GM18867 (cell line): ENCODE data around the gene TBC1D16.

Experiments
- ATAC-seq: cut with Tn5 transposase; IDR thresholded peaks from one replicate; pipeline ENCODE4 v1.9.1; 2021; ENCODE audit warnings: mild to moderate bottlenecking, moderate library complexity; ENCODE audit not compliant: unreplicated experiment

Gene TBC1D16, protein sequence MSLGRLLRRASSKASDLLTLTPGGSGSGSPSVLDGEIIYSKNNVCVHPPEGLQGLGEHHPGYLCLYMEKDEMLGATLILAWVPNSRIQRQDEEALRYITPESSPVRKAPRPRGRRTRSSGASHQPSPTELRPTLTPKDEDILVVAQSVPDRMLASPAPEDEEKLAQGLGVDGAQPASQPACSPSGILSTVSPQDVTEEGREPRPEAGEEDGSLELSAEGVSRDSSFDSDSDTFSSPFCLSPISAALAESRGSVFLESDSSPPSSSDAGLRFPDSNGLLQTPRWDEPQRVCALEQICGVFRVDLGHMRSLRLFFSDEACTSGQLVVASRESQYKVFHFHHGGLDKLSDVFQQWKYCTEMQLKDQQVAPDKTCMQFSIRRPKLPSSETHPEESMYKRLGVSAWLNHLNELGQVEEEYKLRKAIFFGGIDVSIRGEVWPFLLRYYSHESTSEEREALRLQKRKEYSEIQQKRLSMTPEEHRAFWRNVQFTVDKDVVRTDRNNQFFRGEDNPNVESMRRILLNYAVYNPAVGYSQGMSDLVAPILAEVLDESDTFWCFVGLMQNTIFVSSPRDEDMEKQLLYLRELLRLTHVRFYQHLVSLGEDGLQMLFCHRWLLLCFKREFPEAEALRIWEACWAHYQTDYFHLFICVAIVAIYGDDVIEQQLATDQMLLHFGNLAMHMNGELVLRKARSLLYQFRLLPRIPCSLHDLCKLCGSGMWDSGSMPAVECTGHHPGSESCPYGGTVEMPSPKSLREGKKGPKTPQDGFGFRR

GRCh38 chr17:80035687-80035936 is at the start of gene TBC1D16:
Gene TBC1D16, minus strand, starts transcription at chr17:80035872. Its CDS starts 22,325 bp downstream, at chr17:80013547.
- no peak for ATAC-seq

- ATAC-seq, result no peak
Observed at GRCh38 chr17:80084773-80085172, 49.1 kb upstream of the TBC1D16 start.

- ATAC-seq, result no peak
Observed at GRCh38 chr17:80083136-80083661, 47.5 kb upstream of the TBC1D16 start.

DNA sequence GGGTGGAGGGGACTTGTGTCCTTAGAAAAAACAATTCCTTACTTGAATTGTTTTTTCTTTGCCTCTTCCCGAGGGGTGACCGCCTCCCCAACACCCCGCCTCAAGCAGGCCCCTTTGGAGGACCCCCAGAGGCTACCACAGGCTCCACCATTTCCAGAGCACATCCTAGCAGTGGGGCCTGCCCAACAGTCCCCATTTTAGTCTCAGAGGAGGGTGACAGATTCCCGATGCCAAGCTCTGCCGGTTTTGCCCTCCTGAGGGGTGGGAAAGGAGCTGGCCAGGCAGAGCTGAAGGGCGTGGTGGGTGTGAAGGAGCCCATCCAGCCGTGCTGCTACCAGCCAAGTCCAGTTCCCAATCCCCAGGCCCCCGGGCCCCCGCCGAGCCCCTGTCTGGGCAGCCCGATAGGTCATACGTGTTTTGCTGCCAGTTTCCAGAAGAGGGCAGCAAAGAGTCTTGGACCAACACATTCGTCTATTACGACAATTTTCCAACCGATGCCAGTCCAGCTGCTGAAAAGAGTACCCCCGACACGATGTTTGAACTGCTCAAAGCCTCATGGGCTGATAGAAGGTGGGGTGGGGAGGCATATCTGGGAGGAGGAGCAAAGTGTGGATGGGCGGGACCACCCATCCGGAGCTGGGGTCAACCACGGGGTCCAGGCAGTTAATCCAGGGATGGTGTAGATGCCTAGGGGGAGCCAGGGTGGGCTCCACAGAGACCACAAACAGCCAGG is 46.9 kb upstream of the TBC1D16 start:
- no peak for ATAC-seq

DNA sequence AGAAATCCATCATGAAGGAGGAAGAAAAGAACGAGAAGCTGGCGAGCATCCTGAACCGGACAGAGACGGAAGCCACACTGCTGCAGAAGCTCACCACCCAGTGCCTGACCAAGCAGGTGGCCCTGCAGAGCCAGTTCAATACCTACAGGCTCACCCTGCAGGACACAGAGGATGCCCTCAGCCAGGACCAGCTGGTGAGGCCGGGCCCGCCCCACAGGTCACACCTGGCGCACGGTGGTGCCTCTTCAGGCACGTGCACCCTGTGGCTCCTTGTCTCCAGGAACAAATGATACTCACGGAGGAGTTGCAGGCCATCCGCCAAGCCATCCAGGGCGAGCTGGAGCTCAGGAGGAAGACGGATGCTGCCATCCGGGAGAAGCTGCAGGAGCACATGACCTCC is 45.9 kb upstream of the TBC1D16 start:
- no peak for ATAC-seq

- no peak for ATAC-seq
Observed at GRCh38 chr17:80080081-80080480, 44.4 kb upstream of the TBC1D16 start.

GRCh38 chr17:80072410-80072809 is 36.7 kb upstream of the TBC1D16 start:
- ATAC-seq, result no peak

- ATAC-seq, result no peak
Observed at GRCh38 chr17:80071116-80071841, 35.6 kb upstream of the TBC1D16 start.

DNA sequence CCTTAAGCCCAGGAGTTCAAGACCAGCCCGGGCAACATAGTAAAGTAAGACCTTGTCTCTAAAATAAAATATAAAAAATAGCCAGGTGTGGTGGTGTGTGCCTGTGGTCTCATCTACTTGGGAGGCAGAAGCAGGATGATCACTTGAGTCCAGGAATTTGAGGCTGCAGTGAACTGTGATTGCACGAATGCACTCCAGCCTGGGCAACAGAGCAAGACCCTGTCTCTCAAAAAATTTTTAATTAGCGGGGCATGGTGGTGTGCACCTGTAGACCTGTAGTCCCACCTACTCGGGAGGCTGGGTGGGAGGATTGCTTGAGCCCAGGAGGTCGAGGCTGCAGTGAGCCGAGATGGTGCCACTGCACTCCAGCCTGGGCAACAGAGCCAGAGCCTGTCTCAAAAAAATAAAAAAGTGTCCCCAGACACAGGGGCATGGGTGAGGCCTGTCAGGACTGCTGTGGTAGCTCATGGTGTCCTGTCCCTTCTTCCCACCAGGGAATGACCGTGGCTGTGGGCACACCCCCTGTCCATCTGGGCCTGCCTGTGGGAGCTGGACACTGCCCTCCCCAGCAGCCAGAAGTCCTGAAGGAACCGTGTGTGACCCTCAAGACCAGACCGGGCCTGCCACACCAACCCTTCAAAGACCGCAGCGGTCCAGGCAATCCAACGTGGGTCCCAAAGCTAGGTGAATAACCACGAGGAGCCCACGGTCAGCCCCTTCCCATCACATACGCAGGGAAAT is 34.9 kb upstream of the TBC1D16 start:
- ATAC-seq, result no peak

GRCh38 chr17:80068301-80069222 is 32.9 kb upstream of the TBC1D16 start:
- no peak for ATAC-seq

GRCh38 chr17:80067393-80067986 is 31.8 kb upstream of the TBC1D16 start:
- ATAC-seq, result no peak

DNA sequence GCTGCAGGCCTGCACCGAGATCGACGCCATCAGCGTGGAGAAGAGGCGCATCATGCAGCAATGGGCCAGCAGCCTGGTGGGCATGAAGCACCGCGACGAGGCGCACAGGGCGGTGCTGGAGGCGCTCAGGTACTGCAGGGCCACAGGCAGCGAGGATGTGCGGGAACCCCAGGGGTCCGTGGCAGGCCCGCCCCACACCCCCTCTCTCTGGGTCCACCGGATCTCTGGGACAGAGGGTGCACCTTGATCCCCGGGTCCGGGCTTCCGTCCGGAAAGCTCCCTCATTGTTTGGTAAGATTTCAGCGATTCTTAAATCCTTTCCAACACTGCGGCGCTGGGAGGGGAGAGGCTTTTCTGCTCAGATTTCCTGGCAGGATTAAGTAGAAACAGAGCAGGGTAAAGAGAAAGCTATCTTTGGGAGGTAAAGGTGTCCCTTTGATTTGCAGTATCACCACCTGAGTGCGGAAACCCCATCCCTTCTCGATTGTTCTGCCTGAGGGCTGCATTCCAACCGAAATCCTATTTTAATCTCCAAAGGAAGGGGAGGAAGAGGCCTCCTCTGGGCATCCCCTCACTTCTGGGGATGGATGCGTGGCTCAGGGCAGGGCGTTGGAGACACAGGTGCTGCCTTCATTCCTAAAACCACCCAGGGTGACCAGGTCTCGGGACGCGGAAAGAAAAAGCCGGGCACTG is 30.0 kb upstream of the TBC1D16 start:
- no peak for ATAC-seq

DNA sequence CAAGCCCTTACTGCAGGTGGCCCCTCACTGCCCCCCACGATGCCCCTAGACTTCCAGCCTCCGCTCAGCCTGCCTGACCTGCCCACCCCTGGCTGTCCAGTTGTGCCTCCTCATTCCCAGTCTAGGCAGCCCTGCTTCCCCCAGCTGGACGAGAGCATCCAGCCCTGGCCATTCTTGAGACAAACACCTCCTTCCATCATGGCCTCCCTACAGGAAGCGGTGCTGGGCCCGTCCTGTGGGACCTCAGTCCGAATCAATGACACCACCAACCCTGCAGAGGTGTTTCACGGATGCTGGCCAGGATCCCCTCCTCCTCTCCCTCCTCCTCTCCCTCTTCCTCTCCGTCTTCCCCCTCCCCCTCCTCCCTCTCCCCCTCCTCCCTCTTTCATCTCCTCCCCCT is 29.0 kb upstream of the TBC1D16 start:
- no peak for ATAC-seq

DNA sequence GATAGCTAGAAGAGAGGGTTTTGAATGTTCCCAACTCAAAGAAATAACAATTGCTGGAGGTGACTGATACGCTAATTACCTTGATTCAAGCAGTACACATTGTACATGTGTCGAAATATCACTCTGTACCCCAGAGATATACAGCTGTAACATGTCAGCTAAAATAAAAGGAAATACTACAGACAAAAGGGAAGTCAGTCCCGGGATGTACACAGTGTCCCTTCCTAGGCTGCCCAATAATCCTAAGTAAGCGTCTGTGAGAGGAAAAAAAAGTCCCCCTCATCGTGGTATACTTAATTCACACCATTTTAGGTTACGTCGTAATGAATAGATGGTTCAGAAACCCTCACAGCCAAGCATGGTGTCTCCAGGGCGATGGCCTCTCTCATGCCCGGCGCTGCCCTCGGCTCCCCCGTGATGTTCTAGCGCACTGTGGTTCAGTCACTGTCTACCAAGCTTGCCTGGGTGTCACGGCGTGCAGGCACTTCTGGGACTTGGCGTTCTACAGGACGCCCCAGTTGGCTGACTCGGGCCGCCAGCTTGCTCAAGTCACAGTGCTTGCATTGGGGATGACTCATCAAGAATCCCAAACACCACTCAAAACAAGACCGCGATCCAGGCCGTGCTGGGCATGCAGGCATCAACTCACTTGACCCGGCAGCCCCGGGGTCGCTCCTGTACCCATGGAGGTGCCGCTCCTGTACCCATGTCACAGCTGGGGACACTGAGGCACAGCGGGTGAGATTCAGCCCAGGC is 28.3 kb upstream of the TBC1D16 start:
- no peak for ATAC-seq

DNA sequence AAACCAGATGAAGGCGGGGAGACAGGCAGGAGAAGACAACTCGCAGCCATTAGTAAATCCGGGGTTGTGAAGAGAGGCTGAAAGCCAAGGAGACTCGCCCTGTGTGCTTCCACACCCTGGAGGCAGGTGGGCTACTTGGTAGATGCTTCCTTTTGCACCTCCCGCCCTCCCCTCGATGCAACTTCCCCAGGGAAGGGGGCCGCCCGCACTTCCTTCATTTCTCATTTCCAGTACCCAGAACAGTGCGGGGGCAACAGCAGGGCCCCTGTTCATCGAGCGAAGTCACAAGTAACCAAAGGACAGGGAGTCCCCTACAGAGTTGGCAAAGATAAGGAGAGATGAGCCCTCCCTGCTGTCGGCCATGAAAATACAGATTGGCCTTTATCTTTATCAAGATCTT is 25.7 kb upstream of the TBC1D16 start:
- ATAC-seq, result no peak

DNA sequence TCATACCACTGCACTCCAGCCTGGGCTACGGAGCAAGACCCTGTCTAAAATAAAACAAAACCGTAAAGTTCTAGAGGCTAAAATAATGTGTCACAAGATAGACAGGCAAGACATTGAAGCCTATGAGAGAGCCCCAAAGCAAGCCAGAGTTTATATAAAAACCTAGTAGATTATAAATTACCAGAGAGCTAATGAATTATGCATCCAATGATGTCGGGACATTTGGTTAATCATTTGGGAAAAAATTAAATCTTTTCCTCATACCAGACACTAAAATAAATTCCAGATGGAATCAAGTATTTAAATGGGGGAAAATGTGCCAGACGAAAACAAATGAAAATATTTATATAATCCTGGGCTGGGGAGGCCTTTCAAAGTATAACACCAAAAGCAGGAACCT is 25.0 kb upstream of the TBC1D16 start:
- no peak for ATAC-seq

DNA sequence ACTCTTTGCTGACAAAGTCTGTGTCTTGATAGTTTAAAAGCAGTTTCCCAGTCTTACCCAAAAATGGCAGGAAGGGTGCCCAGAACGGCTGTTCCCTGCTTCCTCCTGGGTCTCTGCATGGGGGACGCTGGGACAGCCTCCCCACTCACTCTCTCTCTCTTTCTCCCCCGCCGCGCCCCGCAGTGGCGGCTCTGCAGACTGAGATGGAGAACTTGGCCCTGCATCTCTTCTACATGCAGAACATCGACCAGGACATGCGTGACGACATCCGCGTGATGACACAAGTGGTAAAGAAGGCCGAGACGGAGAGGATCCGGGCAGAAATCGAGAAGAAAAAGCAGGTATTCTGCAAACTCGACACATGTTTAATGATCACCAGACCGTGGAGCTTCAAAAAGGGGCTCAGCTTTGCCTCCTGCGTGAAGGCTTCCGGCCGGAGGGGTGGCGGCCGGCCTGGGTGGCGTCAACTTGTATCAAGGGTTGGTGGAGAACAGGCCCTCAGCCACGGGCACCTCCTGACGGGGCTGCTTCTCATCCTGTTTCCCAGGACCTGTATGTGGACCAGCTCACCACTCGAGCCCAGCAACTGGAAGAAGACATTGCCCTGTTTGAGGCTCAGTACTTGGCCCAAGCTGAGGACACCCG is 22.8 kb upstream of the TBC1D16 start:
- ATAC-seq, result no peak
